Measurements from ENCODE around the gene DBN1. TPM values are rescaled to one million over a fixed set of nuclear protein-coding genes. Genes with fewer than 3 reads are reported as not detected.

The DBN1 gene
- total RNA-seq, 2 donors from 2014 or later = 322 to 383 TPM

- Mint-ChIP-seq H3K9me3 (no peaks in the 10 kb centered on the region), H3K4me3 (no peak overlapping the region), H3K27me3 (ENCODE audit: insufficient read depth) (peaks cover 6% of the 10 kb centered on the region), H3K36me3 (ENCODE audit: low read depth) (peaks cover 10% of the 10 kb centered on the region), H3K4me1 (peaks cover 5% of the 10 kb centered on the region), H3K27ac (no peak overlapping the region)
- Histone ChIP-seq H3K9ac (ENCODE audit: extremely low read depth, low read length, poor library complexity, severe bottlenecking) (no peak overlapping the region), H3K36me3 (ENCODE audit: control insufficient read depth, insufficient read depth, low read length) (peaks cover 8% of the 10 kb centered on the region), H3K4me3 (ENCODE audit: low read length) (no peak overlapping the region), H3K27me3 (ENCODE audit: control insufficient read depth, insufficient read depth, low read length, poor library complexity, severe bottlenecking) (no peaks in the 10 kb centered on the region), H3K4me1 (ENCODE audit: control insufficient read depth, insufficient read depth, low read length) (peaks cover 4% of the 10 kb centered on the region), H3K9me3 (ENCODE audit: control insufficient read depth, low read length) (no peaks in the 10 kb centered on the region), H3K27ac (ENCODE audit: low read depth, low read length) (no peak overlapping the region)
- no peak for TF ChIP-seq CTCF (conservative IDR thresholded peaks at IDR 0.05)
- DNase-seq = no peak
- 93% methylated on average over 4 of the region's 4 CpGs; no CpG with 5 or more reads in 1 of the 2 experiments for WGBS, 2 experiments (ENCODE audit: insufficient coverage in 1 of 2, insufficient read length in 1 of 2)
Observed at GRCh38 chr5:177505075-177505474, 31.6 kb upstream of the DBN1 start.

GRCh38 chr5:177504086-177505056 is 30.9 kb upstream of the DBN1 start:
- 93 to 97% methylated on average over 24 to 47 of the region's 47 CpGs for WGBS, 2 experiments (ENCODE audit: insufficient coverage in 1 of 2, insufficient read length in 1 of 2)
- H3K4me1 ChIP-seq (ENCODE audit: control insufficient read depth, insufficient read depth, low read length) = peaks cover 1% of the 10 kb centered on the region
- H3K9me3 ChIP-seq (ENCODE audit: control insufficient read depth, low read length) = no peaks in the 10 kb centered on the region
- Mint-ChIP-seq H3K36me3 (ENCODE audit: low read depth) (peaks cover 10% of the 10 kb centered on the region), H3K27ac (no peak overlapping the region), H3K4me1 (peaks cover 2% of the 10 kb centered on the region), H3K9me3 (no peaks in the 10 kb centered on the region), H3K27me3 (ENCODE audit: insufficient read depth) (peaks cover 13% of the 10 kb centered on the region), H3K4me3 (no peak overlapping the region)
- H3K9ac ChIP-seq (ENCODE audit: extremely low read depth, low read length, poor library complexity, severe bottlenecking) = no peak overlapping the region
- TF ChIP-seq CTCF (conservative IDR thresholded peaks at IDR 0.05) = no peak
- H3K27ac ChIP-seq (ENCODE audit: low read depth, low read length) = no peak overlapping the region
- no peak overlapping the region for H3K4me3 ChIP-seq (ENCODE audit: low read length)
- peaks cover 5% of the 10 kb centered on the region for H3K36me3 ChIP-seq (ENCODE audit: control insufficient read depth, insufficient read depth, low read length)
- no peak for DNase-seq
- H3K27me3 ChIP-seq (ENCODE audit: control insufficient read depth, insufficient read depth, low read length, poor library complexity, severe bottlenecking) = peaks cover 1% of the 10 kb centered on the region

GRCh38 chr5:177503351-177504085 is 30.1 kb upstream of the DBN1 start:
- no peak overlapping the region for H3K27ac ChIP-seq (ENCODE audit: low read depth, low read length)
- TF ChIP-seq CTCF (conservative IDR thresholded peaks at IDR 0.05) = no peak
- Mint-ChIP-seq H3K4me3 (no peak overlapping the region), H3K27ac (no peak overlapping the region), H3K9me3 (no peaks in the 10 kb centered on the region), H3K4me1 (peaks cover 4% of the 10 kb centered on the region), H3K36me3 (ENCODE audit: low read depth) (peaks cover 10% of the 10 kb centered on the region), H3K27me3 (ENCODE audit: insufficient read depth) (peaks cover 21% of the 10 kb centered on the region)
- no peak overlapping the region for H3K9ac ChIP-seq (ENCODE audit: extremely low read depth, low read length, poor library complexity, severe bottlenecking)
- H3K9me3 ChIP-seq (ENCODE audit: control insufficient read depth, low read length) = no peaks in the 10 kb centered on the region
- peaks cover 10% of the 10 kb centered on the region for H3K27me3 ChIP-seq (ENCODE audit: control insufficient read depth, insufficient read depth, low read length, poor library complexity, severe bottlenecking)
- no peaks in the 10 kb centered on the region for H3K4me1 ChIP-seq (ENCODE audit: control insufficient read depth, insufficient read depth, low read length)
- WGBS, 2 experiments (ENCODE audit: insufficient coverage in 1 of 2, insufficient read length in 1 of 2) = 89 to 91% methylated on average over 18 to 24 of the region's 24 CpGs
- H3K36me3 ChIP-seq (ENCODE audit: control insufficient read depth, insufficient read depth, low read length) = peaks cover 5% of the 10 kb centered on the region
- no peak for DNase-seq
- H3K4me3 ChIP-seq (ENCODE audit: low read length) = no peak overlapping the region
